Heart right ventricle (tissue), 16 donors: Measurements from ENCODE around the gene LRFN4. TPM values are rescaled to one million over a fixed set of nuclear protein-coding genes. Genes with fewer than 3 reads are reported as not detected.

Experiments used
- ATAC-seq, 8 donors: fragments of 200-7000 bp; cut with Tn5 transposase; one replicate each; pipeline ENCODE4 v1.9.1; 2020; ENCODE audit warnings: mild to moderate bottlenecking in 8 of 8, moderate library complexity in 8 of 8, moderate number of reproducible peaks in 1 of 8
- DNase-seq, 2 donors: peaks; one replicate each; pipeline ENCODE4 v3.0.0-alpha.2; 2020
- H3K27ac ChIP-seq, 10 donors: fragments of 200-600 bp; sonication (generic) in 2 of 10; one replicate each; pipeline versions ENCODE4 v1.5.0 to v1.8.0; 2020 to 2022; ENCODE audit warnings: mild to moderate bottlenecking in 3 of 10
- H3K27me3 ChIP-seq, 7 donors: fragments of 200-600 bp; one replicate each; pipeline ENCODE4 v1.8.0; 2021 to 2022; ENCODE audit warnings: mild to moderate bottlenecking in 2 of 7
- H3K36me3 ChIP-seq, 9 donors: fragments of 200-600 bp; sonication (generic) in 1 of 9; one replicate each; pipeline versions ENCODE4 v1.5.0 to v1.8.0; 2020 to 2022; ENCODE audit warnings: mild to moderate bottlenecking in 2 of 9
- H3K4me1 ChIP-seq, 9 donors: fragments of 200-600 bp; sonication (generic) in 1 of 9; one replicate each; pipeline versions ENCODE4 v1.5.0 to v1.8.0; 2020 to 2022; ENCODE audit warnings: mild to moderate bottlenecking in 4 of 9
- H3K4me3 ChIP-seq, 10 donors: fragments of 200-600 bp; sonication (generic) in 2 of 10; one replicate each; pipeline versions ENCODE4 v1.5.0 to v1.8.0; 2020 to 2022; ENCODE audit warnings: mild to moderate bottlenecking in 7 of 10, moderate library complexity in 2 of 10
- H3K9me3 ChIP-seq, 11 donors: fragments of 200-600 bp in 10 of 11; sonication (generic) in 2 of 11; one replicate each; pipeline versions ENCODE4 v1.5.0 to v1.8.0; 2013 to 2022; ENCODE audit warnings: mild to moderate bottlenecking in 2 of 11, control low read depth in 1 of 11, moderate library complexity in 1 of 11
- WGBS, 2 donors: extraction: QIAGEN DNeasy Blood & Tissue Kit; methylation state at CpG; one replicate each; pipeline ENCODE4 v1.1.7; 2013; ENCODE audit warnings: inconsistent platforms in 1 of 2; 5-methylcytosine and 5-hydroxymethylcytosine counted together
- intact Hi-C, 10 donors: fragments of 100-400 bp; cut with DNase I; formaldehyde crosslinking; loops; one replicate each; pipeline versions ENCODE4 v1.11.1 to v1.14.2; 2022
- polyA plus RNA-seq, 2 donors: library from polyadenylated mRNA; stranded (reverse); fragments of 200-250 nt; gene quantifications; one replicate each; pipeline ENCODE4 v1.2.3, GENCODE V29; 2013
- total RNA-seq, 10 donors: library from RNA; stranded (reverse); fragmentation: NEBNext Ultra II Directional in 3 of 10; extraction: Animal tissue kit (Norgen Biotek cat#: 25700) in 3 of 10; gene quantifications; one replicate each; pipeline versions ENCODE4 v1.2.1 to v1.2.4, GENCODE V29; 2021 to 2023
- TF ChIP-seq, protein P1 (sequence below), 9 donors: fragments of 200-600 bp; sonication (generic) in 2 of 9; IDR thresholded peaks; one replicate each; pipeline versions ENCODE4 v1.5.0 to v1.8.0; 2021 to 2022; ENCODE audit warnings: antibody characterized with exemption in 9 of 9, mild to moderate bottlenecking in 5 of 9, moderate library complexity in 1 of 9
- donor health status: Arrhythmogenic right ventricular cardiomyopathy.
- donor health status: ischemic (EF 13 %, LVEDD 7.1; RV severe dilation, severe dysfunction).
- donor health status: healthy with polysubstance abuse.
- donor health status: DM: no; HTN: yes; CAD: no.
- donor health status: DM: no; HTN: no; CAD: no.
- donor health status: ischemic (EF 25% LVEDD 6.9; RV normal size, moderate dysfunction).
- donor health status: ischemic (EF 25% LVEDD 5.7; RV mildly dilated, moderate dysfunction).
- donor health status: healthy.
- donor health status: DM: yes; HTN: yes; CAD: no.
- donor health status: Ischemic cardiomyopathy.
- donor health status: ischemic (EF 35%, LVEDD 5.7; RV mildly dilated, moderate dysfunction).
- donor health status: nonischemic (EF 11% LVEDD 7.7; RV severe dilation, severe dysfunction).
- donor health status: DM: yes; HTN: yes; CAD: no.
- donor health status: PGD.
- donor health status: ischemic (EF 29% LVEDD 5.4; RV normal size, mild dysfunction).
- donor health status: nonischemic (EF 23%, LVEDD 6.1; RV moderate dilation, normal function).

The LRFN4 gene
- total and polyA plus RNA-seq, 12 donors: 9.1 to 33.1 (median 13.9) TPM

DNA sequence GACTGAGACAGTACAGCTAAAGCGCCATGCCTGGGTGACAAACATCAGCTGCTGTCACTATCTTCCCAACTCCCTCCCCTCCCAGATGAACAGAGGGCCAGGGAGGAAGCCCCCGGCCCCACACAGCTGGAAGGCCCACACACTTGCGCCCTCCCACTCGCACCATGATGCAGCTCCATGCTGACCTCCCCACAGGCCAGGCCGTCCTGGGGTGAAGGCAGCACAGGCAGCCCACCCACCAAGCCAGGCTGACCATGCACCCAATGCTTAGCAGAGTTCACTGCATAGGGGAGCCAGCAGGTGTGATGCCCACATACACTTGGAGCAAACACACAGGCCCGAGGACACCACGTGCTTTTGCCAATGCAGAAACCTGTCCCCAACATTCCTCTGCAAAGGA lies 22.1 kb downstream of the LRFN4 start:
- no peaks in the 10 kb centered on the region for H3K9me3 ChIP-seq
- no peaks in the 10 kb centered on the region for H3K27me3 ChIP-seq
- ATAC-seq (no peak), DNase-seq (no peak)
- H3K4me3 ChIP-seq: no peak overlapping the region
- intact Hi-C loops: no loop called here
- TF ChIP-seq, protein P1, sequence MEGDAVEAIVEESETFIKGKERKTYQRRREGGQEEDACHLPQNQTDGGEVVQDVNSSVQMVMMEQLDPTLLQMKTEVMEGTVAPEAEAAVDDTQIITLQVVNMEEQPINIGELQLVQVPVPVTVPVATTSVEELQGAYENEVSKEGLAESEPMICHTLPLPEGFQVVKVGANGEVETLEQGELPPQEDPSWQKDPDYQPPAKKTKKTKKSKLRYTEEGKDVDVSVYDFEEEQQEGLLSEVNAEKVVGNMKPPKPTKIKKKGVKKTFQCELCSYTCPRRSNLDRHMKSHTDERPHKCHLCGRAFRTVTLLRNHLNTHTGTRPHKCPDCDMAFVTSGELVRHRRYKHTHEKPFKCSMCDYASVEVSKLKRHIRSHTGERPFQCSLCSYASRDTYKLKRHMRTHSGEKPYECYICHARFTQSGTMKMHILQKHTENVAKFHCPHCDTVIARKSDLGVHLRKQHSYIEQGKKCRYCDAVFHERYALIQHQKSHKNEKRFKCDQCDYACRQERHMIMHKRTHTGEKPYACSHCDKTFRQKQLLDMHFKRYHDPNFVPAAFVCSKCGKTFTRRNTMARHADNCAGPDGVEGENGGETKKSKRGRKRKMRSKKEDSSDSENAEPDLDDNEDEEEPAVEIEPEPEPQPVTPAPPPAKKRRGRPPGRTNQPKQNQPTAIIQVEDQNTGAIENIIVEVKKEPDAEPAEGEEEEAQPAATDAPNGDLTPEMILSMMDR (IDR thresholded peaks at IDR 0.05): no peak
- no peaks in the 10 kb centered on the region for H3K36me3 ChIP-seq
- peaks cover 0 to 8% (median 5%) of the 10 kb centered on the region in 9 donors for H3K4me1 ChIP-seq
- 93 to 94% methylated on average over 7 of the region's 7 CpGs for WGBS, 2 donors
- H3K27ac ChIP-seq: no peak overlapping the region

DNA sequence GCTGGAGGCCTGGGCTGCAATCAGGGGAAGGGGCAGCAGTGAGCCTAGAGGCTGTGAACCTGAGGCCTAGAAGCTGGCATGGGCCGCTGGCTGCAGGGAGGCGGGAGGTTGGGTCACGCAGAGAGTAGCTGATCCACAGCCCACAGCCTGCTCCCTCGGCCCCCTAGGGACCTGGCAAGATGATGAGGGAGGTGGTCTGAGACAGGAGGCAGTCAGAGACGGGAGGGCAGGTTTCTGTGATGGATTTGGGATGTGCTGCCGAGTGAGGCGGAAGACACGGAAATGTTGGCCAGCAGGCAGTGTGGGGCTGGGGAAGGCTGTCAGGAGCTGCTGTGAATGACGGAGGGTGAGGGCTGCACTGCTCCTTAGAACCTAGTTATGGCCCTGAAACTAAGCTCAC lies 22.7 kb downstream of the LRFN4 start:
- Histone ChIP-seq H3K4me3 (no peak overlapping the region), H3K4me1 (peaks cover 0 to 8% (median 0%) of the 10 kb centered on the region in 9 donors), H3K36me3 (no peaks in the 10 kb centered on the region), H3K9me3 (no peaks in the 10 kb centered on the region), H3K27me3 (no peaks in the 10 kb centered on the region), H3K27ac (no peak overlapping the region)
- DNase-seq (no peak), ATAC-seq (no peak)
- intact Hi-C loops: no loop called here
- TF ChIP-seq, protein P1 (IDR thresholded peaks at IDR 0.05): no peak
- 91 to 95% methylated on average over 9 of the region's 9 CpGs for WGBS, 2 donors

DNA sequence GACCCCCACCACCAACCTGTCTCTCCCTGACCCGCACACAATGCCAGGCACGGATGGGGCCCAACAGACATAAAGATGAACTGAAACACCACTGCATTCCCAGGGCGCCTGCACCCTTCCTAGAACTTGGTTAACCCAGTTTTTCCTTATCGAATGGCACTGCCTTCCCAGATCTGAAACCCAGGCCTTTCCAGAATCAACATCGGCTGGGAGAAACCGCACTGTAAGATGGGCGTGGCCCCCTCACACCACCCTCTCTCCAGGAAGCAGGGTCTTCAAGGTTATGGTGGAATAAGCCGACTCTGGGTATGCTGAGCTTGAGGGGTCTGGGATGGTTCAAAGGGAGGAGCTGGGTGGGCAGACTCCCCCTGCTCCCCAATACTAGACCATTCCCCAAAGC lies 23.1 kb downstream of the LRFN4 start:
- intact Hi-C loops: loop anchor here in 1 of 10 donors (5.0 kb wide), 1 partner anchor 188 kb away; no protein-coding TSS in a partner anchor
- ATAC-seq: no peak
- 85 to 90% methylated on average over 8 of the region's 8 CpGs for WGBS, 2 donors

DNA sequence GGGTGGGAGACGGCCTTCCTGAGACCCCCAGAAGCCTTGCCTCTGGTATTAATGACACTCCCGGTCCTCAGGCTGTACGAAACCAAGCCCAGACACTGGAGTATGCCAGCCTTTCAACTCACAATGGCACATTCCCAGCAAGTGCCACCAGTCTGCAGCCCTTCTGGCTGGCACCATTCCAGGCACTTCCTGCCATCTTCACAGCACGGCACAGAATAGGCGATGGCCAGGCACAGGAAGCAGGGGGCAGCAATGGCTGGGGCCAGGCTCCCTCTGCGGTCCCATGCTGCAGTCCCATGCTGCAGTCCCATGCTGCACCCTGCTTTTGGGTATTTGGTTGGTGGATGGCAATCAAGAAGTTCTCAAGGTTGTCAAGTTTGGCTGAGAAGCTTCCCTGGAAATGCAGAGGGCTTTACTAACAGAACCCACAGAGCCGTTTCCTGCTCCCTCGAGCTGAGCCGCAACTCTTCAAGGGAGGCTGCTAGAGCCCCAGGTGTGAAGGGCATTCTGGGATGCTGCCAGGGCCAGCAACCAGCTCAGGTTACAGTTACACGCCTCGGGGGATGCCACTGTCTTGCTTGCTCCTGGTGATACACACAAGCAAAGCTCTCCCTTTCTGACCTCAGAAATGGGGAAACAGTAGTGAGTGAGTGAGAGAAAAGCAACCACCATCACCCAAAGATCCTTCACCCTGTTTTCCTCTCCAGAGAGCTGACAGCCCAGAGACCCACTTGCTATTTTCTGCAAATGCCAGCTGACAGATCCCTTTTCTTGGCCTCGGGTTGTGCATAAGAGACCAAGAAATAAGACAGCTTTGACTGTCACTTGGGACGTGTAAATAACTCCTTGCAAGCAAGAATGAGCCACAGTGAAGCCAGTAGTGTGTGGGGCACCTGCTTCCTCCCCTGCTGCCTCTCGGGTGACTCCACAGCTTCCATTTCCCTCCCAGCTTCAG lies 23.9 kb downstream of the LRFN4 start:
- DNase-seq: no peak
- Histone ChIP-seq H3K9me3 (no peaks in the 10 kb centered on the region), H3K27me3 (no peaks in the 10 kb centered on the region), H3K36me3 (no peaks in the 10 kb centered on the region), H3K4me3 (no peak overlapping the region), H3K4me1 (peaks cover 0 to 8% (median 0%) of the 10 kb centered on the region in 9 donors), H3K27ac (no peak overlapping the region)
- peak in 3 of 8 donors; percentile 23 to 33 (median 24) for ATAC-seq
- 71 to 75% methylated on average over 14 of the region's 14 CpGs for WGBS, 2 donors
- intact Hi-C loops: loop anchor here in 1 of 10 donors (5.0 kb wide), 1 partner anchor 188 kb away; no protein-coding TSS in a partner anchor
- TF ChIP-seq, protein P1 (IDR thresholded peaks at IDR 0.05): no peak

More for the DNA sequence above, 23.1 kb downstream of the LRFN4 start:
- TF ChIP-seq, protein P1 (IDR thresholded peaks at IDR 0.05): no peak
- peaks cover 0 to 8% (median 0%) of the 10 kb centered on the region in 9 donors for H3K4me1 ChIP-seq
- no peak overlapping the region for H3K27ac ChIP-seq
- H3K4me3 ChIP-seq: no peak overlapping the region
- H3K27me3 ChIP-seq: no peaks in the 10 kb centered on the region
- no peaks in the 10 kb centered on the region for H3K36me3 ChIP-seq
- DNase-seq: no peak
- no peaks in the 10 kb centered on the region for H3K9me3 ChIP-seq
